ENCODE results near the gene SPDYE4.

The SPDYE4 gene

DNA sequence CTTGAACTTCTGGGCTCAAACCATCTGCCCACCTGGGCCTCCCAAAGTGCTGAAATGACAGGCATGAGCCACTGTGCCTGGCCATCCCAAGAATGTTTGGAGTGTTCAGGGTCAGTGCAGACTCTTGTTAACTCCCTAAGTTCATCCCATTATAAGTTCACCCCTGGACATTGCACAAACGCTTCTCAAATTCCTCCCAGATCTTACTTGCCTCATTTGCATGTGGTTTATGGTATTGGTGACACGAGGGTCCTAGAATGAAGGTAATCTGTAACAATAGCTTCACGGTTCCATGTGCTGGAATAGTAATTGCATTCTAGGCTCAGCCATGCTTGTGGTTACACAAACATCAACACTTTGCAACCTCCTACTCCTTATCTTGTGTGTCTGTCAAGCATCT, 8.7 kb downstream of the SPDYE4 start:
- DNase-seq (ENCODE audit: low read depth), result no peak
- TF ChIP-seq CTCF (IDR thresholded peaks at IDR 0.05; ENCODE audit: control insufficient read depth, insufficient read depth, low read depth, low read length, missing control alignments), result no peak
- no peak overlapping the region for H3K4me3 ChIP-seq (ENCODE audit: control insufficient read depth, low read depth, low read length)

DNA sequence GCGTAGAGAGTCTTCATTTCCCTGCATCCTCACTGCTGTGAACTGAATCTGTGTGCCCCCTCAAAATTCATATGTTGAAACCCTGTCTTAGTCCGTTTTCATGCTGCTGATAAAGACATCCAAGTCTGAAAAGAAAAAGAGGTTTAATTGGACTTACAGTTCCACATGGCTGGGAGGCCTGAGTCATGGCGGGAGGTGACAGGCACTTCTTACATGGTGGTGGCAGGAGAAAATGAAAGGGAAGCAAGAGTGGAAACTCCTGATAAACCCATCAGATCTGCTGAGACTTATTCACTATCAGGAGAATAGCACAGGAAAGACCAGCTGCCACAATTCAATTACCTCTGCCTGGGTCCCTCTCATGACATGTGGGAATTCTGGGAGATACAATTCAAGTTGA, 10.6 kb downstream of the SPDYE4 start:
- no peak for DNase-seq (ENCODE audit: low read depth)
- TF ChIP-seq CTCF (IDR thresholded peaks at IDR 0.05; ENCODE audit: control insufficient read depth, insufficient read depth, low read depth, low read length, missing control alignments), result no peak
- no peak overlapping the region for H3K4me3 ChIP-seq (ENCODE audit: control insufficient read depth, low read depth, low read length)

DNA sequence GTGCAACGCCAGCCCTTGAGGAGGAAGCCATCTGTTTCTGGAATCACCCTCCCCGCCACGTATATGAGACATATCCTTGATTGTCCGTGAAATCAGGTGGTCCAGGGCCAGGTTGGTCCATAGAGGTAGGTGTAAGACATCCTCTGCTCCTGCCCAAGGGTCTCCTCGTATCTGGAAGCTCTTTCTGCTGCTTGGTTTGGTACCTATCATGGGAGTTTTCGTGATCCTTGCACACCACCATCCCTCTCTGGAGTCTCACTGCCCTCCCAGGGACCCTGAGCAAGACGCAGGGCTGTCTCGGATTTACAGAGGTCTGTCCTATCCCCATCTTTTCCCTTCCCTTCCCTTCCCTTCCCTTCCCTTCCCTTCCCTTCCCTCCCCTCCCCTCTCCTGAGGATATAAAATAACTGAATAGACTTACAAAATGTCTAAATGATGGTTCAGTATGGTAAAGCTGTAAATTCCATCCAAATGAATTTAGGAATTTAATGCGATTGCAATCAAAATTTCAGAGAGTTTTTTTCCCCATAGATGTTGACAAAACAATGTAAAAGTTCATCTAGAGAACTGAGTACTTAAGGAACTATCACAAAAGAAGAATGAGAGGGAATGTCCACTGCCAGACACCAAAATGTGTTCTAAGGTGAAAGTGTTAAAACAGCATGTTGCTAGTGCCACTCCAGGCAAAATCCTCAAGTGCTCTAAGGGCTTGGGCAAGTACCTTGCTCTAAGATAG, 11.7 kb downstream of the SPDYE4 start:
- peak overlapping the region; percentile 65 for H3K4me3 ChIP-seq (ENCODE audit: control insufficient read depth, low read depth, low read length)
- no peak for TF ChIP-seq CTCF (IDR thresholded peaks at IDR 0.05; ENCODE audit: control insufficient read depth, insufficient read depth, low read depth, low read length, missing control alignments)
- no peak for DNase-seq (ENCODE audit: low read depth)

DNA sequence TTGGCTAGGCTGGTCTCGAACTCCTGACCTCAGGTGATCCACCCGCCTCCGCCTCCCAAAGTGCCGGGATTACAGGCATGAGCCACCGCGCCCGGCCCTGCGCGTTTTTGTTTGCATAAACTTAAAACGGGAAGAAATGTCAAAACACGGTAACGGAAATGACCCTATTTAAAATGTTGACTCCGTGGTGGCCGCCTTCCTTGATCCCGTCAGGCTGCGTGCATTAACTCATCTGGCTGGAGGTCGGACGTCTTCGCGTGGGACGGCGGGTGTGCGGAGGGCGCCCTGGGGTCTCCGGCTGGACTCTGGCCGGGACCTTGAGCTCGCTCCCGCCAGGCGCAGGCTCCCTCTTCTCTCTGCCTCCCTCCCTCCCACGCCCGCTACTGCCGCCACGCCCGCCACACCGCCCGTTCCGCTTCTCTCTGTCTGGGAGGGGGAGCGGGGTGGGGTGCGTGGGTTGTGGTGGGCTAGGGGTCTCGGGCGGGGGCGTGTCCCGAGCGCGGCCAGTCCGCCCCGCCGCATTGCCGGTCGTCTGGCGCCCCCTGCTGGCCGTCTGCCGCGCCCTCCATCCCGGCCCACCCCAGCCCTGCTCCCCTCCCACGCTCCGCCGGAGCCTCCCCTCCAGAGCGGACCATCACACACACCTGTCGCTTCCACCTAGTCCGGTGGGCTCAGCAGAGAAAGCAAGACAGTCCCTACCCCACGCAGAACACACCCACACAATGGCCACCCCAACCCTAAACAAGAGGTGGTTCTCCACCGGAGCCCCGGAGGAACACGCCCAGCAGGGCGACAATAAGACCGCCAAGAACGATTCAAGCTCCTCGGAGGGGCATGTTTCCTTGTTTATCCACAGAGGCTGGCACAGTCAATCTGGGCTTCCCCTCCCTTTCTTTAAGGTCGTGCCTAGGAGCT, 12.5 kb downstream of the SPDYE4 start:
- H3K4me3 ChIP-seq (ENCODE audit: control insufficient read depth, low read depth, low read length), result peak overlapping the region; percentile 65
- peak; percentile 55 for TF ChIP-seq CTCF (IDR thresholded peaks at IDR 0.05; ENCODE audit: control insufficient read depth, insufficient read depth, low read depth, low read length, missing control alignments)
- DNase-seq (ENCODE audit: low read depth), result no peak

DNA sequence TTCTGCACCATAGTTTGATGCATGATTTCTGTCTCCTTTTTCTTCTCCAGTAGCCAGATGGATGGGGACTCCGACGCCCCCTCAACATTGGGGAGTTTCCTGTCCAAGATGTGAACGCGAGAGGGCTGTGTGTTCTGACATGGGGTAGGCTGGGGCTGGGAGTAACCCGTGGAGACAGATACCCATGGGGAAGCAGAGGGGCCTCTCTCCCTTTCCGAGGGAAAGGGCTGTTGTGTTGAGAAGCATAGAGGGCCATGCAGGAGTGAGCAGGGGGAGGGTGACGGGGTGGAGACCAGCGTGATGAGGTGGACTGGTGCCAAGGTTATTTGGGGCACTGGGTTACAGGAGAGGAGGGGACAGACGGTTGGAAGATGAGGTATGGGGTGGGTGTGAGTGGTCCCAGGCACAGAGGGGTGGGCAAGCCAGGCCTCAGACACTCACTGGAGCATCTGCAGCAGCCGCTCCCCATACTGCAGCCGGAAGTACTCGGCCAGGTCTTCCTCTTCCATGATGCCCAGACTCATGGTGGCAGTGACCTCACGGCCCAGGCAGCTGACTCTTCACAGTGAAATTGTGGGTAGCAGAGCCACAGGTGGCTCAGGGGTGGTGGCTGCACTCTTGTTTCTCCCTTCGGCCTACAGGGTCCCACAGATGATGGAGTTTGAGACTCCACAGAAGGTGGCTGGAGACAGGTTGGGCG, 14.1 kb downstream of the SPDYE4 start:
- H3K4me3 ChIP-seq (ENCODE audit: control insufficient read depth, low read depth, low read length), result no peak overlapping the region
- DNase-seq (ENCODE audit: low read depth), result no peak
- no peak for TF ChIP-seq CTCF (IDR thresholded peaks at IDR 0.05; ENCODE audit: control insufficient read depth, insufficient read depth, low read depth, low read length, missing control alignments)

DNA sequence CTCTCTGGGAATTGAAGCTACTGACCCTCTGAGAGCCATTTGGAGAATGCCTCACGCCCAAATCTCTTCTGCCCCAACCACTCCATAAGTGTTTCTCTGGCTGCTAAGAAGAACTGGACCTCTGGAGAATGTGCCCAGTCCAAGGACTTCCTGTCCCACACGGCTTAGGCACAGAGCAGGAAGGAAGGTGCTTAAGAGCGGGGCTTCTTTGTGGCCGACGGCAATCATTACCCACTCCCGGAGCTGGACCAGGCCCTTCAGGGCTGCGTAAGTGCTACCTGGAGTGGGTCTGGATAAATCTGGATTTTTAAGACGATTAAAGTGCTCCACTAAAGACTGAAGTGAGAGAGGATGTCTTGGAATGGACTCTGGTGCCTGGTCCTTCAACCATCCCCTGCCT, 15.5 kb downstream of the SPDYE4 start:
- DNase-seq (ENCODE audit: low read depth), result no peak
- H3K4me3 ChIP-seq (ENCODE audit: control insufficient read depth, low read depth, low read length), result no peak overlapping the region
- TF ChIP-seq CTCF (IDR thresholded peaks at IDR 0.05; ENCODE audit: control insufficient read depth, insufficient read depth, low read depth, low read length, missing control alignments), result no peak

Data from AG09309 (cell line).